ENCODE data around the gene CERS5.

The CERS5 gene

DNA sequence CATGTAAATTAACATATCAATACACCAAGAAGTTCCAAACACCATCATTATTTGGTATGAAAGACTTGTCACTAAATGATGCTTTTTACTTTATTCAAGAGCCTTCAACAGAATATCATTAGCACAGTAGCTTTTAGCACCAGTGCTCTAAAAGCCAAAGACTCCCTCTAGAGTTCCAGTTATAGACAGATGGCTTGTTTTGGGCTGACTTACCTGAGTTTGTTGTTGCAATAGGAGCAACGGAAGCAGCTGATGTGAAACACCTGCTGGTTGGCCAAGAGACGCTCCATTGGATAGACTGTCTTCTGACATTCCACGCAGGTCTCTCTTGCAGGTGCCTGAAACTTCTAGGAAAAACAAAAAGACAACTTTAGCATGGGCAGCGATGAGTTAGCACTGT, 14.5 kb upstream of the CERS5 start:
- TF ChIP-seq, protein P1, sequence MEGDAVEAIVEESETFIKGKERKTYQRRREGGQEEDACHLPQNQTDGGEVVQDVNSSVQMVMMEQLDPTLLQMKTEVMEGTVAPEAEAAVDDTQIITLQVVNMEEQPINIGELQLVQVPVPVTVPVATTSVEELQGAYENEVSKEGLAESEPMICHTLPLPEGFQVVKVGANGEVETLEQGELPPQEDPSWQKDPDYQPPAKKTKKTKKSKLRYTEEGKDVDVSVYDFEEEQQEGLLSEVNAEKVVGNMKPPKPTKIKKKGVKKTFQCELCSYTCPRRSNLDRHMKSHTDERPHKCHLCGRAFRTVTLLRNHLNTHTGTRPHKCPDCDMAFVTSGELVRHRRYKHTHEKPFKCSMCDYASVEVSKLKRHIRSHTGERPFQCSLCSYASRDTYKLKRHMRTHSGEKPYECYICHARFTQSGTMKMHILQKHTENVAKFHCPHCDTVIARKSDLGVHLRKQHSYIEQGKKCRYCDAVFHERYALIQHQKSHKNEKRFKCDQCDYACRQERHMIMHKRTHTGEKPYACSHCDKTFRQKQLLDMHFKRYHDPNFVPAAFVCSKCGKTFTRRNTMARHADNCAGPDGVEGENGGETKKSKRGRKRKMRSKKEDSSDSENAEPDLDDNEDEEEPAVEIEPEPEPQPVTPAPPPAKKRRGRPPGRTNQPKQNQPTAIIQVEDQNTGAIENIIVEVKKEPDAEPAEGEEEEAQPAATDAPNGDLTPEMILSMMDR (IDR thresholded peaks at IDR 0.05; ENCODE audit: insufficient read depth, low read length, poor library complexity, severe bottlenecking): no peak
- DNase-seq (ENCODE audit: extremely low read depth, insufficient read length): no peak
- Histone ChIP-seq H3K4me3 (replicated peaks; ENCODE audit: low read depth, low read length) (no peak overlapping the region), H3K36me3 (ENCODE audit: control insufficient read depth, insufficient read depth, low read length) (peaks cover 11% of the 10 kb centered on the region), H3K27me3 (replicated peaks; ENCODE audit: control insufficient read depth, insufficient read depth, low read length) (no peaks in the 10 kb centered on the region)

DNA sequence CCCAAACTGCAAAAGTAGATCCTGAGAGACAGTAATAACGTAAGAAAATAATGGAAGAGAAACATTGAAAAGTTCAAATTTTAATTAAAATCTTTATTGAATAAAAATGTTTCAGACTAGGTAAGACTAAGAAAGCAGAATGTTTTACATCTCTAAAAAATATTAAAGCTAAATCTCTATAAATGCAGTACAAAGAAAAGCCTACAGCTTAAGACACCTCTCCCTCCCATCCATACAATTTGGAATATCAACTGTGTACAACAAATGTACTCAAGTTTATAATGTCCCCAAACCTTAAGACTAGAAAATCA, 8.5 kb upstream of the CERS5 start:
- TF ChIP-seq, protein P1 (IDR thresholded peaks at IDR 0.05; ENCODE audit: insufficient read depth, low read length, poor library complexity, severe bottlenecking): no peak
- H3K27me3 ChIP-seq (replicated peaks; ENCODE audit: control insufficient read depth, insufficient read depth, low read length): no peaks in the 10 kb centered on the region
- peaks cover 5% of the 10 kb centered on the region for H3K36me3 ChIP-seq (ENCODE audit: control insufficient read depth, insufficient read depth, low read length)

DNA sequence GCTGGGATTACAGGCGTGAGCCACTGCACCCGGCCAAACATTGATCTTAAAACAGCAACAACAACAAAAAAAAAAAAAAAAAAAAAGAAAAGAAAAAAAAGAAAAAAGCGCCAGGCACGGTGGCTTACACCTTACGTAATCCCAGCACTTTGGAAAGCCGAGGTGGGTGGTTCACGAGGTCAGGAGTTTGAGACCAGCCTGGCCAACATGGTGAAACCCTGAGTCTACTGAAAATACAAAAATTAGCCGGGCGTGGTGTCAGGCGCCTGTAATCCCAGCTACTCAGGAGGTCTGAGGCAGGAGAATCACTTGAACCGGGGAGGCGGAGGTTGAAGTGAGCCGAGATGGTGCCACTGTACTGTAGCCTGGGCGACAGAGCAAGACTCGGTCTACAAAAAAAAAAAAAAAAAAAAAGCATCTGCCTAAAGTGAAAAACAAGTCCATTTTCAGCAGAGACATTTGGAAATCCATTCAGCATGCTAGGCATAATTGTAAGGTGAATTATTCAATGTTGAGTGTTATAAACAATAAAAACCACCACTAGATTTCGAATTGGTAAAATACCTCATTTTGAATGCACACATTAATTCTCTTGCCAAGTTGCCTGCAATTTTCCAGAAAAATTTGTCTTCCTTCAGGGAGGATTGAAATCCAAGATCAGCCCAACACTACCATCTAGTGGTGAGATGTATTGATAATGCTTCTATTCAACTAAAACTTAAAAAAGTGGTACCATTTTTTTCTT, 8.0 kb upstream of the CERS5 start:
- TF ChIP-seq, protein P1 (IDR thresholded peaks at IDR 0.05; ENCODE audit: insufficient read depth, low read length, poor library complexity, severe bottlenecking): peak; percentile 54
- peaks cover 5% of the 10 kb centered on the region for H3K36me3 ChIP-seq (ENCODE audit: control insufficient read depth, insufficient read depth, low read length)
- H3K27me3 ChIP-seq (replicated peaks; ENCODE audit: control insufficient read depth, insufficient read depth, low read length): no peaks in the 10 kb centered on the region
- H3K4me3 ChIP-seq (replicated peaks; ENCODE audit: low read depth, low read length): no peak overlapping the region
- no peak for DNase-seq (ENCODE audit: extremely low read depth, insufficient read length)

More for the DNA sequence above, 8.5 kb upstream of the CERS5 start:
- H3K4me3 ChIP-seq (replicated peaks; ENCODE audit: low read depth, low read length): no peak overlapping the region
- no peak for DNase-seq (ENCODE audit: extremely low read depth, insufficient read length)

DNA sequence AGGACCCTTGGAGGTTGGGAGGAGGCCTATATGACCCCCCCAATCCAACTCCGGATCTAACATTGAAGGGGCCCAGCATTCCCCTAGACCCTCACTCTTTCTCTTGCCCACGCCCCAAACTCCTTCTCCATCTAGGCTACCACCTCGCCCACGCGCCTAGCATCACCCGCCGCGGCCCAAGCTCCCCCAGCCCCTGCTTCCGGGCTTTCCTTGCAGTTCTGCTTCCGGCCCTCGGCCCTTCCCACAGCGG, 445 bp downstream of the CERS5 start:
- DNase-seq (ENCODE audit: extremely low read depth, insufficient read length): no peak
- no peaks in the 10 kb centered on the region for H3K36me3 ChIP-seq (ENCODE audit: control insufficient read depth, insufficient read depth, low read length)
- H3K27me3 ChIP-seq (replicated peaks; ENCODE audit: control insufficient read depth, insufficient read depth, low read length): no peaks in the 10 kb centered on the region
- peak overlapping the region; percentile 90 for H3K4me3 ChIP-seq (replicated peaks; ENCODE audit: low read depth, low read length)
- TF ChIP-seq, protein P1 (IDR thresholded peaks at IDR 0.05; ENCODE audit: insufficient read depth, low read length, poor library complexity, severe bottlenecking): no peak

DNA sequence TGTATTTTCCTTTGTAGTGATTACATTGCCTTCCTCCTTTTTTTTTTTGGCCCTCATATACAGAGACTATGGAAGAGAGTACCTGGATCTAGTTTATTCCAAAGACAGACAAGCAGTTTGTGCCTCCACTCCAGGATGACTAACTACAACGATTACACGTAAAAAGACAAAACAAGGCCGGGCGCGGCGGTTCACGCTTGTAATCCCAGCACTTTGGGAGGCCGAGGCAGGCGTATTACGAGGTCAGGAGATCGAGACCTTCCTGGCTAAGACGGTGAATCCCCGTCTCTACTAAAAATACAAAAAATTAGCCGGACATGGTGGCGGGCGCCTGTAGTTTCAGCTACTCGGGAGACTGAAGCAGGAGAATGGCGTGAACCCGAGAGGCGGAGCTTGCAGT, 2.2 kb downstream of the CERS5 start:
- H3K4me3 ChIP-seq (replicated peaks; ENCODE audit: low read depth, low read length): no peak overlapping the region
- TF ChIP-seq, protein P1 (IDR thresholded peaks at IDR 0.05; ENCODE audit: insufficient read depth, low read length, poor library complexity, severe bottlenecking): no peak
- no peaks in the 10 kb centered on the region for H3K27me3 ChIP-seq (replicated peaks; ENCODE audit: control insufficient read depth, insufficient read depth, low read length)
- no peak for DNase-seq (ENCODE audit: extremely low read depth, insufficient read length)
- no peaks in the 10 kb centered on the region for H3K36me3 ChIP-seq (ENCODE audit: control insufficient read depth, insufficient read depth, low read length)

DNA sequence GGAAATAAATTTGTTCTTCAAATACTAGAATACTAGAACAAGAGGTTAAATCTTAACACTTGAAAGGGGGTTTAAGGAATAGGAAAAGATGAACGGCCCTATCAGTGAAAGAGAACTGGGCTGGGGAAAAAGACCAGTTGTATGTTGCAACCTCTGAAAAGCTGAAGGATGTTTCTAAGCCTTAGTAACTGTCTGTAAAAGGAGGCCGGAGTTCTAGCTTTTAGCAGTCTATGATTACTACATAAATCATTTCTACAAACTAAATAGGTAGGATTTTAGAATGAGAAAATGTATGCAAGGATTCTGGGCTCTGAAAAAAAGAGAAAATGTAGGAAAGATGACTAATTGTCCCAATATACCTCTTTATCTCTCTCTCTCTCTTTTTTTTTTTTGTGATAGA, 4.9 kb downstream of the CERS5 start:
- DNase-seq (ENCODE audit: extremely low read depth, insufficient read length): no peak
- no peak overlapping the region for H3K4me3 ChIP-seq (replicated peaks; ENCODE audit: low read depth, low read length)
- no peaks in the 10 kb centered on the region for H3K36me3 ChIP-seq (ENCODE audit: control insufficient read depth, insufficient read depth, low read length)
- TF ChIP-seq, protein P1 (IDR thresholded peaks at IDR 0.05; ENCODE audit: insufficient read depth, low read length, poor library complexity, severe bottlenecking): no peak
- H3K27me3 ChIP-seq (replicated peaks; ENCODE audit: control insufficient read depth, insufficient read depth, low read length): no peaks in the 10 kb centered on the region

Data from GM06990 (cell line).